Gastroesophageal sphincter (tissue), 3 donors: ENCODE measurements around the gene ELMO3.

Experiments used
- EP300 ChIP-seq: sonication (generic); formaldehyde crosslinking; IDR thresholded peaks from one replicate; pipeline ENCODE4 v1.6.1; 2017; ENCODE audit warnings: antibody characterized with exemption, mild to moderate bottlenecking
- POLR2A ChIP-seq, 2 donors: fragments of 450-650 bp; IDR thresholded peaks; one replicate each; pipeline ENCODE4 v1.6.1; 2017; ENCODE audit warnings: antibody characterized with exemption in 2 of 2, mild to moderate bottlenecking in 2 of 2, moderate library complexity in 1 of 2
- TF ChIP-seq, protein P1 (sequence below), 4 experiments: fragments of 200-600 bp in 2 of 4; fragments of 450-650 bp in 2 of 4; sonication (generic) in 1 of 4; IDR thresholded peaks; one replicate each; pipeline ENCODE4 v1.5.1; 2017 to 2019; ENCODE audit warnings: antibody characterized with exemption in 4 of 4, mild to moderate bottlenecking in 2 of 4, moderate library complexity in 2 of 4

DNA sequence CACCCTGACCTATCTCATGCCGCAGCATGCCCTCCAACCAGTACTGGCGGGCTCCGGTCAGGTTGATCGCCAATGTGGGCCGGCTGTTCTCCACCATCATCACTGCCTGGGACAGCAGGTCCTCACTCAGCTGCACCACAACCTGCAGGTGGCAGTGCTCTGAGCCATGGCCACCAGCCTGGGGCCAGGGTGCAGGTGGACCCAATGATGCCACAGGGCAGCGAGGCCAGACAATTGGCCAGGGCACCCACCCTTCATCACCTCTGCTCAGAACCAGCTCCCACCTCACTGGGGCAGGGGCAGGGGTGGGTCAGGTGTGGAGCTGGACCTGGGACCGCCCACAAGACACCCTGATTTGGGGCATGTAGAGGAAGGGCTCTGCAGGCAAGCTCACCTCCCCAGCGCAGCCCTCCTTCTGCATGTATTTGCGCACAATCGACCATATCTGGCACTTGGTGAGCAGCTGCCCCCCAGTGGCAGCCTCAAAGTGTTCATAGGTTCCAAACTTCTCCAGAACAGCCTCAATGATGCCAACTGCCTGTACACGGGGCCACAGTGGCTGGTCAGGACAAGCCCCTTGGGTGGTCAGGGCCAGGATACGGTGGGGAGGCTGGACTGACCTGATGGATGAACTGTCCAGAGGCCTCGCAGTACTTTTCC lies 19.4 kb upstream of the ELMO3 start:
- TF ChIP-seq, protein P1, sequence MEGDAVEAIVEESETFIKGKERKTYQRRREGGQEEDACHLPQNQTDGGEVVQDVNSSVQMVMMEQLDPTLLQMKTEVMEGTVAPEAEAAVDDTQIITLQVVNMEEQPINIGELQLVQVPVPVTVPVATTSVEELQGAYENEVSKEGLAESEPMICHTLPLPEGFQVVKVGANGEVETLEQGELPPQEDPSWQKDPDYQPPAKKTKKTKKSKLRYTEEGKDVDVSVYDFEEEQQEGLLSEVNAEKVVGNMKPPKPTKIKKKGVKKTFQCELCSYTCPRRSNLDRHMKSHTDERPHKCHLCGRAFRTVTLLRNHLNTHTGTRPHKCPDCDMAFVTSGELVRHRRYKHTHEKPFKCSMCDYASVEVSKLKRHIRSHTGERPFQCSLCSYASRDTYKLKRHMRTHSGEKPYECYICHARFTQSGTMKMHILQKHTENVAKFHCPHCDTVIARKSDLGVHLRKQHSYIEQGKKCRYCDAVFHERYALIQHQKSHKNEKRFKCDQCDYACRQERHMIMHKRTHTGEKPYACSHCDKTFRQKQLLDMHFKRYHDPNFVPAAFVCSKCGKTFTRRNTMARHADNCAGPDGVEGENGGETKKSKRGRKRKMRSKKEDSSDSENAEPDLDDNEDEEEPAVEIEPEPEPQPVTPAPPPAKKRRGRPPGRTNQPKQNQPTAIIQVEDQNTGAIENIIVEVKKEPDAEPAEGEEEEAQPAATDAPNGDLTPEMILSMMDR (IDR thresholded peaks at IDR 0.05) = no peak
- TF ChIP-seq POLR2A (IDR thresholded peaks at IDR 0.05) = no peak
- TF ChIP-seq EP300 = no peak
